Measurements from ENCODE around the gene SOX9. TPM values are rescaled to one million over a fixed set of nuclear protein-coding genes. Genes with fewer than 3 reads are reported as not detected.

Gene SOX9
- total RNA-seq, 1 donor from 2014 or later: 5.1 TPM

DNA sequence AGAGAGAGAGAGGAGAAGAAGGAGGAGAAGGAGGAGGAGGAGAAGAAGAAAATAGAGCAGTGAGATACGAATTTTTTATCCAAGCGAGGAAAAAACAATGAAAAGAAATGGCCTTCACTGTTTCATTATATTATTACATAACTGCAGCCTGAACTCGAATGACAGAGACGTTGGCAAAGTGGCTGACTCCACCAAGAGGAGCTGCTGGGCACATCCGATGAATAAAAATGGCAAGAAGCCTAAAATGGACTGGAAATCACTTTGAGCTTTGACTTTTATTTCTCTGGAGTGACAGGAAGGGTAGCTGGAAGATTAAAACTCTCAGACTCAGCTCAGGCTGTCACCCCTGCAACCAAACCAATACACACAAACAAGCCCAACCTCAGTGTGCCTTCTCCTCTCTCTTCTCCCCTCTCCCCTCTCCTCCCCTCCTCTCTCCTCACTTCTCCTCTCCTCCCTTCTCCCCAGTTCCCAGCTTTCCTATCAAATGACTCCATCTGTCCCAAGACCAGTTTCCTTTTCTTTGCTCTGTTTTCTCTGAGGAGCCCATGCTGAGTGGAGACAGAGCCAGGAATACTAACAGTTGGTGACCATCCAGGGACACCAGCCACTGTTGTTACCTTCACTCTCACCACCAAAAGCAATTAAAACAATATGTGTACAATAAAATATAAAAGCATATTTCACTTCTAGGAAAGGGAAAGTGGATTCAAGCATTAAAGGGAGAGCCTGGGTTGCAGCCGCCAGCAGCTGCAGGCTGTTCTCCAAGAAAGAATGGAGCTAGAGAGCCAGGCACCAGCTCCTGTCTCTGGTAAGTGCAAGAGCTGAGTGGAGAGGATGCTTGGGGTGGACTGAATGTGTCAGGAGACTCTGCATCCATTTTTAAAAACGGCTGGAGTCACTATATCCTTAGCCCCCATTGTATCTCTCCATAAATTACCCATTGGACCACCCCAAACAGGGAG is 51.2 kb downstream of the SOX9 start:
- DNase-seq (ENCODE audit: low spot score): no peak
- H3K4me3 Mint-ChIP-seq (ENCODE audit: unreplicated experiment): no peak overlapping the region
- H3K36me3 Mint-ChIP-seq (ENCODE audit: low read depth, unreplicated experiment): peaks cover 3% of the 10 kb centered on the region
- H3K4me1 Mint-ChIP-seq (ENCODE audit: unreplicated experiment): no peaks in the 10 kb centered on the region
- no peak overlapping the region for H3K27ac Mint-ChIP-seq (ENCODE audit: unreplicated experiment)
- H3K9me3 Mint-ChIP-seq (ENCODE audit: unreplicated experiment): no peaks in the 10 kb centered on the region
- TF ChIP-seq, protein P1, sequence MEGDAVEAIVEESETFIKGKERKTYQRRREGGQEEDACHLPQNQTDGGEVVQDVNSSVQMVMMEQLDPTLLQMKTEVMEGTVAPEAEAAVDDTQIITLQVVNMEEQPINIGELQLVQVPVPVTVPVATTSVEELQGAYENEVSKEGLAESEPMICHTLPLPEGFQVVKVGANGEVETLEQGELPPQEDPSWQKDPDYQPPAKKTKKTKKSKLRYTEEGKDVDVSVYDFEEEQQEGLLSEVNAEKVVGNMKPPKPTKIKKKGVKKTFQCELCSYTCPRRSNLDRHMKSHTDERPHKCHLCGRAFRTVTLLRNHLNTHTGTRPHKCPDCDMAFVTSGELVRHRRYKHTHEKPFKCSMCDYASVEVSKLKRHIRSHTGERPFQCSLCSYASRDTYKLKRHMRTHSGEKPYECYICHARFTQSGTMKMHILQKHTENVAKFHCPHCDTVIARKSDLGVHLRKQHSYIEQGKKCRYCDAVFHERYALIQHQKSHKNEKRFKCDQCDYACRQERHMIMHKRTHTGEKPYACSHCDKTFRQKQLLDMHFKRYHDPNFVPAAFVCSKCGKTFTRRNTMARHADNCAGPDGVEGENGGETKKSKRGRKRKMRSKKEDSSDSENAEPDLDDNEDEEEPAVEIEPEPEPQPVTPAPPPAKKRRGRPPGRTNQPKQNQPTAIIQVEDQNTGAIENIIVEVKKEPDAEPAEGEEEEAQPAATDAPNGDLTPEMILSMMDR (IDR thresholded peaks at IDR 0.05; ENCODE audit: unreplicated experiment): no peak
- H3K27me3 Mint-ChIP-seq (ENCODE audit: unreplicated experiment): peaks cover 4% of the 10 kb centered on the region

DNA sequence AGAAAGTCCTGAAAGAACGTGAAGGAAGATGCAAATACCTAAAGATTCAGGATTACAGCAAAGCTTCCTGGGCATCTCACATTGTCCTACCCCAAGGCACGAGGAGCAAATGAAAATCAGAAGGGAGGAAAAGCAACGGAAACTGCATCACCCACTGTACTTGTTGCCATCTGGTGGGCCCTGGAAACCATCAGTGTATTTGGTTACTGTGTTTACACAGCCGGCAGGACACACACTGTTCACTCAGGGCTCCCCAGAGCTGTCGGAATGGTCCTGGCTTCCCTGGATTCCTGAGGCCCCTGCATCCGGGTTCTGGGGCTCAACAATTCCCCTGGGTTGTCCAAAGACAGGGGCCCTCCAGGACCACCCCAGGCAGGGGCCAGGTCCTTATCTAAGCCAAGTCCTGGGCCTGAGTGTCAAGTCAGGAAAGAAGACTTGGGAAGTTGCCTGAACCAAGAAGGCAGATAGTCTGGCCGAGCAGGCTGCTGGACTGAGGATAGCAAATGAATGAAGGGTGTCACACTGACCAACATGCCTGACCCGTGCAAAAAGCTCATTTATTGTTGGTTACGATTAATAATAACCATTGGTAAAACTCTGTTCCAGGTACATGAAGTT is 52.8 kb downstream of the SOX9 start:
- TF ChIP-seq, protein P1 (IDR thresholded peaks at IDR 0.05; ENCODE audit: unreplicated experiment): no peak
- no peak for DNase-seq (ENCODE audit: low spot score)
- no peaks in the 10 kb centered on the region for H3K9me3 Mint-ChIP-seq (ENCODE audit: unreplicated experiment)
- no peaks in the 10 kb centered on the region for H3K4me1 Mint-ChIP-seq (ENCODE audit: unreplicated experiment)
- H3K27ac Mint-ChIP-seq (ENCODE audit: unreplicated experiment): peak overlapping the region; percentile 59
- H3K27me3 Mint-ChIP-seq (ENCODE audit: unreplicated experiment): peaks cover 4% of the 10 kb centered on the region
- H3K4me3 Mint-ChIP-seq (ENCODE audit: unreplicated experiment): no peak overlapping the region
- H3K36me3 Mint-ChIP-seq (ENCODE audit: low read depth, unreplicated experiment): peaks cover 3% of the 10 kb centered on the region

DNA sequence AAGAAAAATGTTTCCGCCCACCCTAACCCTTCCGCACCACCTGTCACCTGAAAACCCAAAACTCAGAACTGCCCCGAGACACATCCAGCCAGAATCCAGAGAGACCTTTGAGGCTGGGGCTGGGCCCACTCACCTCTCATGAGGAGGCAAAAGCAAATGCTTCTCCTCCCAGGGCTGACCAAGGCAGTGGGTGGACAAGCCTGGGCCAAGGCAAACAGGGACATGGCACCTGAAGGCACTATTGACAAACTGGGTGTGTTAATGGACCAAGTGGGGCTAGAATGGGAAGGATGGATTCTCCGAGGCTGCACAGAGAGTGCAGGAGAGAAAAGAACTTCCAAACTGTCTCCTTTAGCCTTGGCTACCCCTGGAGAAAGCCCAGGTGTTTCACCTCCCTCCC is 54.4 kb downstream of the SOX9 start:
- H3K27me3 Mint-ChIP-seq (ENCODE audit: unreplicated experiment): peaks cover 4% of the 10 kb centered on the region
- no peak overlapping the region for H3K4me3 Mint-ChIP-seq (ENCODE audit: unreplicated experiment)
- no peaks in the 10 kb centered on the region for H3K9me3 Mint-ChIP-seq (ENCODE audit: unreplicated experiment)
- no peaks in the 10 kb centered on the region for H3K4me1 Mint-ChIP-seq (ENCODE audit: unreplicated experiment)
- TF ChIP-seq, protein P1 (IDR thresholded peaks at IDR 0.05; ENCODE audit: unreplicated experiment): no peak
- no peak for DNase-seq (ENCODE audit: low spot score)
- H3K27ac Mint-ChIP-seq (ENCODE audit: unreplicated experiment): no peak overlapping the region
- H3K36me3 Mint-ChIP-seq (ENCODE audit: low read depth, unreplicated experiment): peaks cover 3% of the 10 kb centered on the region
